Measurements from ENCODE around the gene NEDD4L. TPM values are rescaled to one million over a fixed set of nuclear protein-coding genes. Genes with fewer than 3 reads are reported as not detected.

The NEDD4L gene
- total and polyA plus RNA-seq, 10 of the 15 experiments (the other 5 are each of a cell fraction or from before 2014, with no cell fraction given): 7.4 to 24.0 (median 17.7) TPM

DNA sequence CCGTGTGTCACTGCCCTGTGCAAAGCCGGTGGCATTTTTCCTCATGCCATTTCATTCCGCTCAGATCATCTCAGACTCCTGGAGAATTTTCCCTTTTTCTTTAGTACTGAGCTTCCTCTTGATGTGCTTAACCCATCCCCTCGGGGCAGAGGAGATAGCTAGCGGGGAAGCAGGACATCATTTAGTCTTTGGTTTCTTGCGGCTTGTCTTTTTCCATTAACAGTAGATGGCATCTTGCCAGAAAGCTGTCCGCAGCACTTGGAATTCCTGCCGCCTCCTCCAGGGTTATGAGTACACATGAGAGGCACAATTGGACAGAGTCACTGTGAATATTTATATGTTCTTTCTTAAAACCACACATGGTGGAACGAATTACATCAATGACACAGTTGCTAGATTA is 358.2 kb downstream of the NEDD4L start (continued):
- TF ChIP-seq FOXM1 (IDR thresholded peaks at IDR 0.05; ENCODE audit: low read depth, low read length) (no peak), NFXL1 (IDR thresholded peaks at IDR 0.05; ENCODE audit: borderline replicate concordance) (no peak), KLF5 (IDR thresholded peaks at IDR 0.05; ENCODE audit: partially characterized antibody) (no peak), LARP7 (IDR thresholded peaks at IDR 0.05) (no peak), FOXK2 (IDR thresholded peaks at IDR 0.05) (no peak)
- TF ChIP-seq, protein P1, sequence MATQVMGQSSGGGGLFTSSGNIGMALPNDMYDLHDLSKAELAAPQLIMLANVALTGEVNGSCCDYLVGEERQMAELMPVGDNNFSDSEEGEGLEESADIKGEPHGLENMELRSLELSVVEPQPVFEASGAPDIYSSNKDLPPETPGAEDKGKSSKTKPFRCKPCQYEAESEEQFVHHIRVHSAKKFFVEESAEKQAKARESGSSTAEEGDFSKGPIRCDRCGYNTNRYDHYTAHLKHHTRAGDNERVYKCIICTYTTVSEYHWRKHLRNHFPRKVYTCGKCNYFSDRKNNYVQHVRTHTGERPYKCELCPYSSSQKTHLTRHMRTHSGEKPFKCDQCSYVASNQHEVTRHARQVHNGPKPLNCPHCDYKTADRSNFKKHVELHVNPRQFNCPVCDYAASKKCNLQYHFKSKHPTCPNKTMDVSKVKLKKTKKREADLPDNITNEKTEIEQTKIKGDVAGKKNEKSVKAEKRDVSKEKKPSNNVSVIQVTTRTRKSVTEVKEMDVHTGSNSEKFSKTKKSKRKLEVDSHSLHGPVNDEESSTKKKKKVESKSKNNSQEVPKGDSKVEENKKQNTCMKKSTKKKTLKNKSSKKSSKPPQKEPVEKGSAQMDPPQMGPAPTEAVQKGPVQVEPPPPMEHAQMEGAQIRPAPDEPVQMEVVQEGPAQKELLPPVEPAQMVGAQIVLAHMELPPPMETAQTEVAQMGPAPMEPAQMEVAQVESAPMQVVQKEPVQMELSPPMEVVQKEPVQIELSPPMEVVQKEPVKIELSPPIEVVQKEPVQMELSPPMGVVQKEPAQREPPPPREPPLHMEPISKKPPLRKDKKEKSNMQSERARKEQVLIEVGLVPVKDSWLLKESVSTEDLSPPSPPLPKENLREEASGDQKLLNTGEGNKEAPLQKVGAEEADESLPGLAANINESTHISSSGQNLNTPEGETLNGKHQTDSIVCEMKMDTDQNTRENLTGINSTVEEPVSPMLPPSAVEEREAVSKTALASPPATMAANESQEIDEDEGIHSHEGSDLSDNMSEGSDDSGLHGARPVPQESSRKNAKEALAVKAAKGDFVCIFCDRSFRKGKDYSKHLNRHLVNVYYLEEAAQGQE (IDR thresholded peaks at IDR 0.05; ENCODE audit: low read depth, low read length): no peak

DNA sequence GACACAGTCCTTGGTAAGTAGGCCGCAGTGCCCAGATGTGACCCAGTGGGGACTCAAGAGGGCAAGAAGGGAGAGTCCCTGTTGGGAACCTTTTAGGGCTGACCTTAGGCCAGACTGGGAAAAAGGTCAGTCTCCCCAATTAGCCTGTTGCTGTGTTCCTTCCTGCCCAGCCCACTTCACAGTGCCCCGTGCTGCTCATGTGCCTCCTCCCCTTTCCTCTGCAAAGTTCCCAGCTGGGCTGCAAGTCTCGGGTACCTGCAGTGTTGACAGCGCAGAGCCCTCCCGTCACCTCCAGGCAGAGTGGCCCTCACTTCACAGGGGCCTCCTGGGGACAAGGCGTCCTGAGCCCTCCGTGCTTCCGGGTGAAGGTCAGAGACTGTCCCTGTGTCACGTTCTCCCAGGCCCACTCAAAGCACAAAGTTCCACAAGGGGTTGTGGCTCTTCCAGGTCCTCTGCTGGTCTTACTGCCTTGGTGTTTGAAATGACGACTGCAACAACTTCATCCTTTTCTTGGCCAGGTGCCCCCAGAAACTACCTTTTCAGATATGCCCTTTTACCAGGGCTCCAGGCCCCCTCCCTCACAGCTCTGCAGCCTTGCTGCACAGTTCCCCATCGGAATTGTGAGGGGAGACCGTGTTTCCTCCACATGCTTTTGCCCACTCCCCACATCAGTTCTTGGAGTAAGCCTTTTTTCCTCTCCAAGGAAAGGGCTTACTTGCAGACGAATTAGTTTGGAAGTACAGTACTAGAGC is 359.1 kb downstream of the NEDD4L start:
- WGBS (ENCODE audit: insufficient coverage, insufficient replicate concordance, low lambda C conversion rate, missing lambda C conversion rate): 41% methylated on average over 13 of the region's 13 CpGs
- Histone ChIP-seq H2AFZ (ENCODE audit: control insufficient read depth, low read depth, low read length) (no peak overlapping the region), H3K27ac (ENCODE audit: control insufficient read depth, insufficient read depth) (no peak overlapping the region), H3K4me1 (ENCODE audit: control insufficient read depth, insufficient read depth, low read length) (peaks cover 8% of the 10 kb centered on the region; the same call in 1 of the 2 replicates), H3K4me2 (ENCODE audit: control insufficient read depth, insufficient read depth) (no peak overlapping the region), H3K79me2 (ENCODE audit: control insufficient read depth, insufficient read depth, low read length) (no peaks in the 10 kb centered on the region), H3K36me3 (ENCODE audit: control insufficient read depth in 2 of 2, insufficient read depth in 2 of 2, low read length in 1 of 2) (no peaks in the 10 kb centered on the region), H3K4me3 (no peak overlapping the region), H3K27me3 (replicated peaks in 1 of 2; ENCODE audit: control insufficient read depth in 2 of 2, insufficient read depth in 2 of 2, low read length in 1 of 2) (no peaks in the 10 kb centered on the region), H3K9me3 (replicated peaks; ENCODE audit: control insufficient read depth, insufficient read depth, low read length) (no peaks in the 10 kb centered on the region), H4K20me1 (ENCODE audit: control insufficient read depth, insufficient read depth) (no peaks in the 10 kb centered on the region), H3K9ac (ENCODE audit: control insufficient read depth, insufficient read depth, low read length) (no peak overlapping the region)
- SMC1A ChIA-PET (ENCODE audit: uncharacterized antibody, unreplicated experiment): interaction anchor here (1.5 to 3.0 kb wide), 2 partner anchors 361 to 363 kb away, joined by 3 to 11 read pairs; no protein-coding TSS in a partner anchor
- FAIRE-seq: no peak
- POLR2A ChIA-PET: no interaction called here
- RAD21 ChIA-PET (ENCODE audit: unreplicated experiment): no interaction called here
- intact Hi-C loops (cut with micrococcal nuclease; ENCODE audit: unreplicated experiment) (no loop called here), in situ Hi-C loops (cut with MboI) (no loop called here)
- CTCF ChIA-PET: no interaction called here
- no peak for ATAC-seq
- no peak for DNase-seq (ENCODE audit: low read depth, low spot score)
- BruUV-seq (replicated peaks): no TSS peak
- no peak for TF ChIP-seq RELA (IDR thresholded peaks at IDR 0.05; ENCODE audit: borderline replicate concordance, partially characterized antibody)
- TF ChIP-seq, protein P2, sequence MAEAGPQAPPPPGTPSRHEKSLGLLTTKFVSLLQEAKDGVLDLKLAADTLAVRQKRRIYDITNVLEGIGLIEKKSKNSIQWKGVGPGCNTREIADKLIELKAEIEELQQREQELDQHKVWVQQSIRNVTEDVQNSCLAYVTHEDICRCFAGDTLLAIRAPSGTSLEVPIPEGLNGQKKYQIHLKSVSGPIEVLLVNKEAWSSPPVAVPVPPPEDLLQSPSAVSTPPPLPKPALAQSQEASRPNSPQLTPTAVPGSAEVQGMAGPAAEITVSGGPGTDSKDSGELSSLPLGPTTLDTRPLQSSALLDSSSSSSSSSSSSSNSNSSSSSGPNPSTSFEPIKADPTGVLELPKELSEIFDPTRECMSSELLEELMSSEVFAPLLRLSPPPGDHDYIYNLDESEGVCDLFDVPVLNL (IDR thresholded peaks at IDR 0.05; ENCODE audit: low read depth, low read length): no peak
- no peak for TF ChIP-seq CREM (IDR thresholded peaks at IDR 0.05; ENCODE audit: low read depth)
- no peak for TF ChIP-seq HDGF (IDR thresholded peaks at IDR 0.05)
- no peak for TF ChIP-seq PAX8 (IDR thresholded peaks at IDR 0.05)
- TF ChIP-seq ZNF384 (IDR thresholded peaks at IDR 0.05; ENCODE audit: borderline replicate concordance, low read depth, low read length): no peak
- TF ChIP-seq ZNF274 (IDR thresholded peaks at IDR 0.05; ENCODE audit: insufficient read depth, insufficient read length): no peak
- TF ChIP-seq NR2C1 (IDR thresholded peaks at IDR 0.05): no peak
- TF ChIP-seq CREB1 (IDR thresholded peaks at IDR 0.05; ENCODE audit: low read depth): no peak
- TF ChIP-seq RELB (IDR thresholded peaks at IDR 0.05; ENCODE audit: low read depth): no peak
- no peak for TF ChIP-seq RCOR1 (conservative IDR thresholded peaks at IDR 0.05; ENCODE audit: low read depth, low read length)
- TF ChIP-seq PAX5 (IDR thresholded peaks at IDR 0.05; ENCODE audit: borderline replicate concordance, low read depth, low read length): no peak
- TF ChIP-seq BRCA1 (IDR thresholded peaks at IDR 0.05; ENCODE audit: low read depth, low read length): no peak
